Upper lobe of left lung (tissue), 6 donors: ENCODE measurements around the gene KRTAP10-5. TPM values are rescaled to one million over a fixed set of nuclear protein-coding genes. Genes with fewer than 3 reads are reported as not detected.

Source experiments
- ATAC-seq, 2 donors: fragments of 200-7000 bp; cut with Tn5 transposase; one replicate each; pipeline ENCODE4 v1.9.1; 2022; ENCODE audit warnings: mild to moderate bottlenecking in 2 of 2, moderate library complexity in 2 of 2; ENCODE audit not compliant: low FRiP score in 2 of 2
- DNase-seq, 2 donors: peaks; one replicate each; pipeline ENCODE4 v3.0.0-alpha.2; 2019 to 2020
- H3K27ac ChIP-seq, 4 donors: fragments of 200-600 bp; sonication (generic); one replicate each; pipeline ENCODE4 v1.5.1; 2016 to 2019
- H3K27me3 ChIP-seq, 4 donors: fragments of 200-600 bp; sonication (generic); one replicate each; pipeline ENCODE4 v1.5.1; 2017 to 2019
- H3K36me3 ChIP-seq, 4 donors: fragments of 200-600 bp; sonication (generic); one replicate each; pipeline ENCODE4 v1.5.1; 2016 to 2019
- H3K4me1 ChIP-seq, 4 donors: fragments of 200-600 bp; sonication (generic); one replicate each; pipeline ENCODE4 v1.5.1; 2018 to 2019
- H3K4me3 ChIP-seq, 4 donors: fragments of 200-600 bp; sonication (generic); one replicate each; pipeline ENCODE4 v1.5.1; 2017 to 2019; ENCODE audit warnings: mild to moderate bottlenecking in 2 of 4, moderate library complexity in 1 of 4
- H3K9me3 ChIP-seq, 4 donors: fragments of 200-600 bp; sonication (generic); one replicate each; pipeline ENCODE4 v1.5.1; 2018 to 2019
- EP300 ChIP-seq, 4 donors: sonication (generic); formaldehyde crosslinking; IDR thresholded peaks; one replicate each; pipeline ENCODE4 v1.5.1; 2017; ENCODE audit warnings: antibody characterized with exemption in 4 of 4, control low read depth in 2 of 4
- POLR2A ChIP-seq, 4 donors: fragments of 450-650 bp; IDR thresholded peaks; one replicate each; pipeline ENCODE4 v1.5.1; 2016 to 2017; ENCODE audit warnings: antibody characterized with exemption in 4 of 4, mild to moderate bottlenecking in 2 of 4
- POLR2AphosphoS5 ChIP-seq, 2 donors: sonication (generic); formaldehyde crosslinking; IDR thresholded peaks; one replicate each; pipeline ENCODE4 v1.5.1; 2017; ENCODE audit warnings: antibody characterized with exemption in 2 of 2
- WGBS, 2 donors: methylation state at CpG; one replicate each; pipeline ENCODE4 v1.1.5; 2017 to 2018; 5-methylcytosine and 5-hydroxymethylcytosine counted together
- total RNA-seq, 6 donors: library from RNA; depleted of rRNA in 4 of 6; stranded (reverse); fragments of >200 nt in 4 of 6; gene quantifications; one replicate each; pipeline versions ENCODE4 v1.1.0 to v1.2.1, GENCODE V29; 2016 to 2021
- TF ChIP-seq, protein P1 (sequence below), 6 experiments: fragments of 450-650 bp in 4 of 6; fragments of 200-600 bp in 2 of 6; sonication (generic) in 2 of 6; IDR thresholded peaks; one replicate each; pipeline ENCODE4 v1.5.1; 2016 to 2019; ENCODE audit warnings: antibody characterized with exemption in 6 of 6
- donor health status: DM: no; HTN: no; CAD: no; lungs with moderate emphysema.
- donor health status: DM: no; HTN: yes; CAD: no; lungs with severe emphysema.

Gene KRTAP10-5
- total RNA-seq, 6 donors from 2014 or later: not detected

DNA sequence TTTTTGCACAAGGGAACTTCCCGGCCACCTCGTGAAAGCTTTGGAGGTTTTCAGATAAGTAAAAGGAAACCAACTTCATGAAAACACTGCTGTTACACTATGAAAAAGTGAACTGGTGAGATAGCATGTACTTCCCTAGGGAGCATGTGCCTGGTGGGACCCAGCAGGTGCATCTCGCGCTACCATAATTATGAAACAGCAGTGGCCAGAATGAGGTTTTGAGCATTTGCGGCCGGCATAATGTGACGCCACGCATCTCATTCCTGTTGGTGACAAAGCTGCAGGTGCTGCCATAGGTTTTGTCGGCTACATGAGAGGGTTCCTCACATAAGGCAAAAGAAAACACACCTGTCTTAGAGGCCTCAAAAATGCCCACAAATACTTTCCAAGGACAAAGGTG is 23.5 kb downstream of the KRTAP10-5 start:
- no peak overlapping the region for H3K4me3 ChIP-seq
- WGBS, 2 donors: 77 to 82% methylated on average over 9 of the region's 9 CpGs
- no peaks in the 10 kb centered on the region for H3K4me1 ChIP-seq
- ATAC-seq (no peak), DNase-seq (no peak)
- no peak for TF ChIP-seq EP300 (IDR thresholded peaks at IDR 0.05)
- no peak for TF ChIP-seq POLR2A (IDR thresholded peaks at IDR 0.05)
- TF ChIP-seq POLR2AphosphoS5 (IDR thresholded peaks at IDR 0.05): no peak
- TF ChIP-seq, protein P1, sequence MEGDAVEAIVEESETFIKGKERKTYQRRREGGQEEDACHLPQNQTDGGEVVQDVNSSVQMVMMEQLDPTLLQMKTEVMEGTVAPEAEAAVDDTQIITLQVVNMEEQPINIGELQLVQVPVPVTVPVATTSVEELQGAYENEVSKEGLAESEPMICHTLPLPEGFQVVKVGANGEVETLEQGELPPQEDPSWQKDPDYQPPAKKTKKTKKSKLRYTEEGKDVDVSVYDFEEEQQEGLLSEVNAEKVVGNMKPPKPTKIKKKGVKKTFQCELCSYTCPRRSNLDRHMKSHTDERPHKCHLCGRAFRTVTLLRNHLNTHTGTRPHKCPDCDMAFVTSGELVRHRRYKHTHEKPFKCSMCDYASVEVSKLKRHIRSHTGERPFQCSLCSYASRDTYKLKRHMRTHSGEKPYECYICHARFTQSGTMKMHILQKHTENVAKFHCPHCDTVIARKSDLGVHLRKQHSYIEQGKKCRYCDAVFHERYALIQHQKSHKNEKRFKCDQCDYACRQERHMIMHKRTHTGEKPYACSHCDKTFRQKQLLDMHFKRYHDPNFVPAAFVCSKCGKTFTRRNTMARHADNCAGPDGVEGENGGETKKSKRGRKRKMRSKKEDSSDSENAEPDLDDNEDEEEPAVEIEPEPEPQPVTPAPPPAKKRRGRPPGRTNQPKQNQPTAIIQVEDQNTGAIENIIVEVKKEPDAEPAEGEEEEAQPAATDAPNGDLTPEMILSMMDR (IDR thresholded peaks at IDR 0.05): no peak
- no peaks in the 10 kb centered on the region for H3K36me3 ChIP-seq
- H3K9me3 ChIP-seq: no peaks in the 10 kb centered on the region
- H3K27ac ChIP-seq: no peak overlapping the region
- H3K27me3 ChIP-seq: no peaks in the 10 kb centered on the region

DNA sequence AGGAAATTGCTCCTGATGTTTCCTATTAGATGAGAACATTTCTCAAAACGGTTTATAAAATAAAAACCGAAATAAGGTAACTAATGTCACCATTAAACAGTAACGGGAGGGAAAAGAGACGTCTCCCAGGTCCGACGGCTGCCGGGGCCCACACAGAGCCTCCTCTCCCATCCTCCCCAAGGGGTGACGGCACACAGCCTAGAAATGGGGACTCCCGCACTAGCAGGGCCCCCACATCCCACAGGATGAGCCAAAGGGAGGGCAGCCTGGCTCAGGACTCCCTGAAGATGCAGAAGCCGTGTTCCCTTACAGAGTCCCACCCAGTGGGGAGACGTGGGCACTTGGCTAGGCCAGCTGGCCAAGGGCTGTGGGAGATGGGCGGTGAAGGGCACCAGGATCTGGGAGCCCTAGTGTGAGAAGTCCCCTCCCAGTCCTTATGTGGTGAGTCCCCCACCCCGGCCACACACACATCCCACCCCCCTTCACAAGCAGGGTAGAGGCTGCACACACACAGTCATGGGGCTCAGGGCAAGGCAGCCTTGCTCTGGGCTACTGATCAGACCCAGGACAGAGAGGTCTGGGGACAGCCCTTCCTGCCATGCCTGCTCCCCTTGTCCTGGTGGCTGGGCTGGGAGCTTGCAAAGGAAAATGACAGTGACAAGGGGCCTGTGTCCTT is 25.1 kb downstream of the KRTAP10-5 start:
- WGBS, 2 donors: 81 to 82% methylated on average over 13 of the region's 13 CpGs
- no peak overlapping the region for H3K27ac ChIP-seq
- peak in 1 of 2 donors; percentile 49 for DNase-seq
- no peaks in the 10 kb centered on the region for H3K9me3 ChIP-seq
- ATAC-seq: no peak
- H3K4me1 ChIP-seq: no peaks in the 10 kb centered on the region
- H3K36me3 ChIP-seq: no peaks in the 10 kb centered on the region
- no peak overlapping the region for H3K4me3 ChIP-seq
- H3K27me3 ChIP-seq: no peaks in the 10 kb centered on the region
- TF ChIP-seq POLR2A (IDR thresholded peaks at IDR 0.05) (no peak), POLR2AphosphoS5 (IDR thresholded peaks at IDR 0.05) (no peak), EP300 (IDR thresholded peaks at IDR 0.05) (no peak)
- TF ChIP-seq, protein P1 (IDR thresholded peaks at IDR 0.05): no peak

DNA sequence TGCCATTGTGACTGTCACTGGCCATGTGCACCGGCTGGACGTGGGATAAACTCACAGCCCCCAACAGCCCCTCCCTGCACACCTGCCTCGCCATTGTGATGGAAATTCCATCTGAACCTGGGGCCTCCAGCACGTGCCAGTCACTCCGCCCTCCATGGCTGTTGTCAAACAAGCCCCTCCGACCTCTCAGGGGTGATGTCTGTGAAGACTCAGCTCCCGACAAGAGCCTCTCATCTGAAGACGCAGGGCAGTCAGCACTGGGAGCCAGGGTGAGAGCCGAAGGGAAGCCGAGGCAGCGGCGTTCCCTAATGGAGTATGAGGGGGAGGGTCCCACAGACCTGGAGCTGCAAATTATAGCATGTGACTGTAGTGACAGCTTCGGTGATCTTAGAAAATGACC is 27.7 kb downstream of the KRTAP10-5 start:
- peaks cover 0 to 5% (median 2%) of the 10 kb centered on the region in 4 donors for H3K4me1 ChIP-seq
- 83 to 86% methylated on average over 13 of the region's 13 CpGs for WGBS, 2 donors
- TF ChIP-seq EP300 (IDR thresholded peaks at IDR 0.05) (no peak), POLR2A (IDR thresholded peaks at IDR 0.05) (no peak), POLR2AphosphoS5 (IDR thresholded peaks at IDR 0.05) (no peak)
- TF ChIP-seq, protein P1 (IDR thresholded peaks at IDR 0.05): no peak
- H3K9me3 ChIP-seq: no peaks in the 10 kb centered on the region
- H3K4me3 ChIP-seq: no peak overlapping the region
- H3K27ac ChIP-seq: no peak overlapping the region
- H3K27me3 ChIP-seq: no peaks in the 10 kb centered on the region
- no peak for DNase-seq
- ATAC-seq: no peak
- no peaks in the 10 kb centered on the region for H3K36me3 ChIP-seq

DNA sequence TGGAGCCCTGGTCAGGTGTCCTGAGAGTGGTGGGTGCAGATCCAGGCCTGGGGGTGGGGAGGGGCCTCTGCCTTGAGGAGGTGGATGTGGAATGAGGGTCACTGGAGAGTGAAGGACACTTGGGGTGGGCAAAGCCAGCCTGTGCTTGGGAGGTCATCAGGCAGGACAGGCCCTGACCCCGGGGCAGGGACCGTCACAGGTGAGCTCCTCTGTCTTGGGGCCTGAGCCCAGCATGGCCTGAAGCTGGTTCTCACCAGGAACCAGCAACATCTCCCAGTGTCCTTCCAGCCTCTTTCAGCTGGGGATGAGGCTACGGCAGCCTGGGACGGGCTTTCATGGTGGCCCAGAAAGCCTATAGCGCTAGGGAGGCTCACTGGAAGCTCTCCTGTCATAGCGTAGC is 28.3 kb downstream of the KRTAP10-5 start:
- TF ChIP-seq EP300 (IDR thresholded peaks at IDR 0.05): no peak
- TF ChIP-seq POLR2AphosphoS5 (IDR thresholded peaks at IDR 0.05): no peak
- no peak for TF ChIP-seq POLR2A (IDR thresholded peaks at IDR 0.05)
- TF ChIP-seq, protein P1 (IDR thresholded peaks at IDR 0.05): no peak
- H3K27me3 ChIP-seq: no peaks in the 10 kb centered on the region

More for the DNA sequence above, 28.3 kb downstream of the KRTAP10-5 start:
- Histone ChIP-seq H3K9me3 (no peaks in the 10 kb centered on the region), H3K36me3 (no peaks in the 10 kb centered on the region), H3K4me1 (peaks cover 0 to 5% (median 2%) of the 10 kb centered on the region in 4 donors), H3K27ac (no peak overlapping the region), H3K4me3 (no peak overlapping the region)
- 92 to 97% methylated on average over 2 to 6 of the region's 6 CpGs for WGBS, 2 donors
- ATAC-seq (no peak), DNase-seq (no peak)
